ENCODE measurements around the gene ANKRD2.

The ANKRD2 gene

GRCh38 chr10:97537186-97537869 lies 35.3 kb upstream of the ANKRD2 start:
- Histone ChIP-seq H3K4me1 (ENCODE audit: control insufficient read depth, insufficient read depth, low read length) (peaks cover 54% of the 10 kb centered on the region), H3K4me2 (ENCODE audit: low read length) (no peak overlapping the region), H3K36me3 (ENCODE audit: insufficient read depth, low read length) (no peaks in the 10 kb centered on the region), H3K9ac (ENCODE audit: low read depth, low read length) (no peak overlapping the region), H3K27me3 (ENCODE audit: control insufficient read depth, insufficient read depth, low read length) (no peaks in the 10 kb centered on the region), H3K4me3 (ENCODE audit: low read length) (no peak overlapping the region), H3K9me3 (replicated peaks; ENCODE audit: low read length) (no peaks in the 10 kb centered on the region)

GRCh38 chr10:97538411-97538810 lies 34.2 kb upstream of the ANKRD2 start:
- no peaks in the 10 kb centered on the region for H3K9me3 ChIP-seq (replicated peaks; ENCODE audit: low read length)

GRCh38 chr10:97538839-97539238 lies 33.7 kb upstream of the ANKRD2 start:
- Histone ChIP-seq H3K36me3 (ENCODE audit: insufficient read depth, low read length) (no peaks in the 10 kb centered on the region), H3K9me3 (replicated peaks; ENCODE audit: low read length) (no peaks in the 10 kb centered on the region), H3K4me3 (ENCODE audit: low read length) (no peak overlapping the region), H3K27me3 (ENCODE audit: control insufficient read depth, insufficient read depth, low read length) (no peaks in the 10 kb centered on the region), H3K4me1 (ENCODE audit: control insufficient read depth, insufficient read depth, low read length) (peaks cover 56% of the 10 kb centered on the region), H3K4me2 (ENCODE audit: low read length) (peak overlapping the region; percentile 15), H3K9ac (ENCODE audit: low read depth, low read length) (no peak overlapping the region)

More at GRCh38 chr10:97538411-97538810, 34.2 kb upstream of the ANKRD2 start:
- H3K4me1 ChIP-seq (ENCODE audit: control insufficient read depth, insufficient read depth, low read length), result peaks cover 56% of the 10 kb centered on the region
- no peak overlapping the region for H3K9ac ChIP-seq (ENCODE audit: low read depth, low read length)
- H3K4me3 ChIP-seq (ENCODE audit: low read length), result no peak overlapping the region
- H3K27me3 ChIP-seq (ENCODE audit: control insufficient read depth, insufficient read depth, low read length), result no peaks in the 10 kb centered on the region
- peak overlapping the region; percentile 15 for H3K4me2 ChIP-seq (ENCODE audit: low read length)
- H3K36me3 ChIP-seq (ENCODE audit: insufficient read depth, low read length), result no peaks in the 10 kb centered on the region

GRCh38 chr10:97539523-97540200 lies 32.9 kb upstream of the ANKRD2 start:
- Histone ChIP-seq H3K9ac (ENCODE audit: low read depth, low read length) (no peak overlapping the region), H3K4me3 (ENCODE audit: low read length) (no peak overlapping the region), H3K36me3 (ENCODE audit: insufficient read depth, low read length) (no peaks in the 10 kb centered on the region), H3K4me2 (ENCODE audit: low read length) (peak overlapping the region; percentile 20), H3K4me1 (ENCODE audit: control insufficient read depth, insufficient read depth, low read length) (peaks cover 61% of the 10 kb centered on the region), H3K27me3 (ENCODE audit: control insufficient read depth, insufficient read depth, low read length) (no peaks in the 10 kb centered on the region), H3K9me3 (replicated peaks; ENCODE audit: low read length) (no peaks in the 10 kb centered on the region)

GRCh38 chr10:97540669-97541500 lies 31.7 kb upstream of the ANKRD2 start:
- no peaks in the 10 kb centered on the region for H3K9me3 ChIP-seq (replicated peaks; ENCODE audit: low read length)
- no peaks in the 10 kb centered on the region for H3K27me3 ChIP-seq (ENCODE audit: control insufficient read depth, insufficient read depth, low read length)
- H3K4me3 ChIP-seq (ENCODE audit: low read length), result no peak overlapping the region
- peak overlapping the region; percentile 7 for H3K9ac ChIP-seq (ENCODE audit: low read depth, low read length)
- no peaks in the 10 kb centered on the region for H3K36me3 ChIP-seq (ENCODE audit: insufficient read depth, low read length)
- H3K4me2 ChIP-seq (ENCODE audit: low read length), result peak overlapping the region; percentile 31
- peaks cover 61% of the 10 kb centered on the region for H3K4me1 ChIP-seq (ENCODE audit: control insufficient read depth, insufficient read depth, low read length)

GRCh38 chr10:97542169-97543024 lies 30.2 kb upstream of the ANKRD2 start:
- Histone ChIP-seq H3K36me3 (ENCODE audit: insufficient read depth, low read length) (no peaks in the 10 kb centered on the region), H3K4me3 (ENCODE audit: low read length) (peak overlapping the region; percentile 35), H3K9ac (ENCODE audit: low read depth, low read length) (peak overlapping the region; percentile 61), H3K27me3 (ENCODE audit: control insufficient read depth, insufficient read depth, low read length) (no peaks in the 10 kb centered on the region), H3K4me2 (ENCODE audit: low read length) (peak overlapping the region; percentile 66), H3K9me3 (replicated peaks; ENCODE audit: low read length) (no peaks in the 10 kb centered on the region), H3K4me1 (ENCODE audit: control insufficient read depth, insufficient read depth, low read length) (peaks cover 72% of the 10 kb centered on the region)

GRCh38 chr10:97543025-97543546 lies 29.5 kb upstream of the ANKRD2 start:
- Histone ChIP-seq H3K9ac (ENCODE audit: low read depth, low read length) (peak overlapping the region; percentile 61), H3K4me1 (ENCODE audit: control insufficient read depth, insufficient read depth, low read length) (peaks cover 71% of the 10 kb centered on the region), H3K36me3 (ENCODE audit: insufficient read depth, low read length) (no peaks in the 10 kb centered on the region), H3K27me3 (ENCODE audit: control insufficient read depth, insufficient read depth, low read length) (no peaks in the 10 kb centered on the region), H3K4me3 (ENCODE audit: low read length) (peak overlapping the region; percentile 32), H3K4me2 (ENCODE audit: low read length) (peak overlapping the region; percentile 66), H3K9me3 (replicated peaks; ENCODE audit: low read length) (no peaks in the 10 kb centered on the region)

- H3K4me1 ChIP-seq (ENCODE audit: control insufficient read depth, insufficient read depth, low read length), result peaks cover 46% of the 10 kb centered on the region
- H3K4me3 ChIP-seq (ENCODE audit: low read length), result no peak overlapping the region
- H3K27me3 ChIP-seq (ENCODE audit: control insufficient read depth, insufficient read depth, low read length), result no peaks in the 10 kb centered on the region
- H3K9ac ChIP-seq (ENCODE audit: low read depth, low read length), result no peak overlapping the region
- no peaks in the 10 kb centered on the region for H3K9me3 ChIP-seq (replicated peaks; ENCODE audit: low read length)
- no peaks in the 10 kb centered on the region for H3K36me3 ChIP-seq (ENCODE audit: insufficient read depth, low read length)
- peak overlapping the region; percentile 44 for H3K4me2 ChIP-seq (ENCODE audit: low read length)
Observed at GRCh38 chr10:97546456-97547270, 25.9 kb upstream of the ANKRD2 start.

GRCh38 chr10:97547271-97547600 lies 25.3 kb upstream of the ANKRD2 start:
- no peaks in the 10 kb centered on the region for H3K27me3 ChIP-seq (ENCODE audit: control insufficient read depth, insufficient read depth, low read length)
- H3K4me2 ChIP-seq (ENCODE audit: low read length), result no peak overlapping the region
- no peak overlapping the region for H3K9ac ChIP-seq (ENCODE audit: low read depth, low read length)
- H3K9me3 ChIP-seq (replicated peaks; ENCODE audit: low read length), result no peaks in the 10 kb centered on the region
- H3K4me3 ChIP-seq (ENCODE audit: low read length), result no peak overlapping the region
- peaks cover 41% of the 10 kb centered on the region for H3K4me1 ChIP-seq (ENCODE audit: control insufficient read depth, insufficient read depth, low read length)
- H3K36me3 ChIP-seq (ENCODE audit: insufficient read depth, low read length), result no peaks in the 10 kb centered on the region

- H3K4me3 ChIP-seq (ENCODE audit: low read length), result no peak overlapping the region
- H3K9ac ChIP-seq (ENCODE audit: low read depth, low read length), result no peak overlapping the region
- H3K4me1 ChIP-seq (ENCODE audit: control insufficient read depth, insufficient read depth, low read length), result peaks cover 33% of the 10 kb centered on the region
- no peak overlapping the region for H3K4me2 ChIP-seq (ENCODE audit: low read length)
- no peaks in the 10 kb centered on the region for H3K36me3 ChIP-seq (ENCODE audit: insufficient read depth, low read length)
- no peaks in the 10 kb centered on the region for H3K9me3 ChIP-seq (replicated peaks; ENCODE audit: low read length)
- no peaks in the 10 kb centered on the region for H3K27me3 ChIP-seq (ENCODE audit: control insufficient read depth, insufficient read depth, low read length)
Observed at GRCh38 chr10:97547962-97548361, 24.6 kb upstream of the ANKRD2 start.
